Testis (tissue), 3 donors: ENCODE measurements around the gene CHST2. TPM values are rescaled to one million over a fixed set of nuclear protein-coding genes. Genes with fewer than 3 reads are reported as not detected.

ENCODE experiments used
- DNase-seq: peaks from one replicate; pipeline ENCODE4 v3.0.0-alpha.2; 2019
- H3K27ac ChIP-seq, 2 donors: fragments of 200-600 bp; sonication (generic); one replicate each; pipeline ENCODE4 v1.5.1; 2019
- H3K27me3 ChIP-seq: fragments of 200-600 bp; sonication (generic); one replicate; pipeline ENCODE4 v1.5.1; 2019
- H3K36me3 ChIP-seq: fragments of 200-600 bp; sonication (generic); one replicate; pipeline ENCODE4 v1.5.1; 2017; ENCODE audit warnings: low read depth; ENCODE audit errors: missing control alignments
- H3K4me1 ChIP-seq: fragments of 200-600 bp; sonication (generic); one replicate; pipeline ENCODE4 v1.5.1; 2019
- H3K4me3 ChIP-seq, 2 donors: fragments of 200-600 bp; sonication (generic); one replicate each; pipeline ENCODE4 v1.5.1; 2017 to 2019
- H3K9me3 ChIP-seq: fragments of 200-600 bp; sonication (generic); one replicate; pipeline ENCODE4 v1.5.1; 2017
- POLR2A ChIP-seq: fragments of 450-650 bp; IDR thresholded peaks from one replicate; pipeline ENCODE4 v1.6.1; 2017; ENCODE audit warnings: antibody characterized with exemption, mild to moderate bottlenecking, moderate library complexity
- WGBS, 2 donors: methylation state at CpG; one replicate each; pipeline ENCODE4 v1.1.5; 2018; 5-methylcytosine and 5-hydroxymethylcytosine counted together
- intact Hi-C: fragments of 100-400 bp; cut with DNase I; formaldehyde crosslinking; loops from one replicate; pipeline ENCODE4 v1.15.1; 2023; ENCODE audit warnings: low total_unique reads
- polyA plus RNA-seq: library from polyadenylated mRNA; stranded (reverse); fragments of 350-450 nt; fragmentation: Illumina TruSeq; extraction: RNeasy Lipid Tissue Mini Kit (QIAGEN cat#74804); gene quantifications from one replicate; pipeline ENCODE4 v1.2.3, GENCODE V29; 2014; ENCODE audit warnings: low read depth, low replicate concordance; ENCODE audit not compliant: insufficient read depth
- total RNA-seq, 2 donors: library from RNA; depleted of rRNA; stranded (reverse); fragments of >200 nt; gene quantifications; one replicate each; pipeline ENCODE4 v1.2.3, GENCODE V29; 2016
- TF ChIP-seq, protein P1 (sequence below), 3 experiments: fragments of 450-650 bp in 2 of 3; fragments of 200-600 bp in 1 of 3; sonication (generic) in 1 of 3; IDR thresholded peaks; one replicate each; pipeline ENCODE4 v1.5.1; 2016 to 2019; ENCODE audit warnings: antibody characterized with exemption in 3 of 3, mild to moderate bottlenecking in 2 of 3, moderate library complexity in 1 of 3

CHST2 gene
- total and polyA plus RNA-seq, 3 donors from 2014 or later, result 3.7 to 7.5 (median 6.8) TPM

DNA sequence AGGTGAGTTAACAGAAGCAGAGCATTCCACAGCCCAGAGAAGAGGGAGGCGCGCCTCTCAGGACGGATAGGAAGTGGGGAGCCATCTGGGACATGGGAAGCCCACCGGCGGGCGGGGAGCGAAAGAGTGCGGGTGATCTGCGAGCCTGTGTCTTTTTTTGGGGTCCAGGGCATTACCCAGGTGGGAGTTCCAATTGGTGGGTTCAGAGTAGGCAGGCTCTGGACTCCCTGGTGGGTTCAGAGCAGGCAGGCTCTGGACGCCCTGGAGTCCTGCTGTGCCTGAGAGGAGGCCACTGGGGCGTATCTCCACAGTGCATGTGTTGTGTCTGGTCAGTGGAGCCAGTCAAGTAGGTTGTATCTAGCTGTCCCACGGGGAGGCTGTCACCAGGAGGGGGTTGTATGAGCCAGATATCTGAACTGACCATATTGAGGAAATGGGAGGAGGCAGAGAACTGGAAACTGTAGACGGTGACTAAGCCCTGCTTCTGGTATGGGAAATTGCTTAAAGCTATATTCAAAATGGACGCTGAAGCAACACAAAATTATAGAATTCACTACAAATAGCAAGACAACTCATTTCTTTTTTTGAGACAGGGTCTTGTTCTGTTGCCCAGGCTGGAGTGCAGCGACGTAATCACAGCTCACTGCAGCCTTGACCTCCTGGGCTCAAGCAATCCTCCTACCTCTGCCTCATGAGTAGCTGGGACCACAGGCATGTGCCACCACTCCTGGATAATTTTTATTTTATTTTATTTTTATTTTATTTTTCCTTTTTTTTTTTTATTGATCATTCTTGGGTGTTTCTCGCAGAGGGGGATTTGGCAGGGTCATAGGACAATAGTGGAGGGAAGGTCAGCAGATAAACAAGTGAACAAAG is 34.5 kb upstream of the CHST2 start:
- Histone ChIP-seq H3K4me3 (no peak overlapping the region), H3K9me3 (no peaks in the 10 kb centered on the region), H3K36me3 (no peaks in the 10 kb centered on the region), H3K4me1 (no peaks in the 10 kb centered on the region), H3K27me3 (no peaks in the 10 kb centered on the region), H3K27ac (no peak overlapping the region)
- WGBS, 2 donors, result 72 to 74% methylated on average over 11 to 17 of the region's 17 CpGs
- intact Hi-C loops, result no loop called here
- DNase-seq, result no peak
- TF ChIP-seq, protein P1, sequence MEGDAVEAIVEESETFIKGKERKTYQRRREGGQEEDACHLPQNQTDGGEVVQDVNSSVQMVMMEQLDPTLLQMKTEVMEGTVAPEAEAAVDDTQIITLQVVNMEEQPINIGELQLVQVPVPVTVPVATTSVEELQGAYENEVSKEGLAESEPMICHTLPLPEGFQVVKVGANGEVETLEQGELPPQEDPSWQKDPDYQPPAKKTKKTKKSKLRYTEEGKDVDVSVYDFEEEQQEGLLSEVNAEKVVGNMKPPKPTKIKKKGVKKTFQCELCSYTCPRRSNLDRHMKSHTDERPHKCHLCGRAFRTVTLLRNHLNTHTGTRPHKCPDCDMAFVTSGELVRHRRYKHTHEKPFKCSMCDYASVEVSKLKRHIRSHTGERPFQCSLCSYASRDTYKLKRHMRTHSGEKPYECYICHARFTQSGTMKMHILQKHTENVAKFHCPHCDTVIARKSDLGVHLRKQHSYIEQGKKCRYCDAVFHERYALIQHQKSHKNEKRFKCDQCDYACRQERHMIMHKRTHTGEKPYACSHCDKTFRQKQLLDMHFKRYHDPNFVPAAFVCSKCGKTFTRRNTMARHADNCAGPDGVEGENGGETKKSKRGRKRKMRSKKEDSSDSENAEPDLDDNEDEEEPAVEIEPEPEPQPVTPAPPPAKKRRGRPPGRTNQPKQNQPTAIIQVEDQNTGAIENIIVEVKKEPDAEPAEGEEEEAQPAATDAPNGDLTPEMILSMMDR (IDR thresholded peaks at IDR 0.05), result no peak
- TF ChIP-seq POLR2A, result no peak

DNA sequence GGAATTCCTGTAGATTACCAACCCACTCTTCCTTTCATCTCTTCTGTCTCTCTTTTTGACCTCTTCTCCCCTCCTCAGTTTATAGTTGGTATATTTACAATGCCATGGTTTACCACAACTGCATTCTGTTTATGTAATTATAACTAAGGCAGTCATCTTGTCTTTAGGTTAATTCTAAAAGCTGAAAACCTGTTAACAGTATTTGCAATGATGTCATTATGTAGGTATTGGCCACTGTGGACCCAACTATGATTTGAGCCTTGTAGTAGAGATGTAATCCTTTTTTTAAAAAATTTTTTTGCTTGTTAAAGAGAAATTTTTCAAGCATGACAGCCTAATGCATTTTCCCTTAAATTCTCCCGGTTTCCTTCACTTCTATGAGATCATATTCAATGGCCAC is 30.7 kb upstream of the CHST2 start:
- Histone ChIP-seq H3K27ac (no peak overlapping the region), H3K4me3 (no peak overlapping the region), H3K27me3 (no peaks in the 10 kb centered on the region), H3K9me3 (no peaks in the 10 kb centered on the region), H3K4me1 (no peaks in the 10 kb centered on the region), H3K36me3 (no peaks in the 10 kb centered on the region)
- TF ChIP-seq POLR2A, result no peak
- TF ChIP-seq, protein P1 (IDR thresholded peaks at IDR 0.05), result no peak
- WGBS, 2 donors, result 79 to 93% methylated on average over 1 of the region's 1 CpG
- no peak for DNase-seq
- intact Hi-C loops, result no loop called here

- 96 to 99% methylated on average over 4 of the region's 4 CpGs for WGBS, 2 donors
These were observed 29.6 kb upstream of the CHST2 start for GRCh38 chr3:143089965-143090364.

GRCh38 chr3:143090486-143090885 is 29.1 kb upstream of the CHST2 start:
- no peaks in the 10 kb centered on the region for H3K27me3 ChIP-seq
- WGBS, 2 donors, result 52 to 69% methylated on average over 5 of the region's 5 CpGs
- DNase-seq, result no peak
- H3K4me1 ChIP-seq, result no peaks in the 10 kb centered on the region
- H3K9me3 ChIP-seq, result no peaks in the 10 kb centered on the region
- no peaks in the 10 kb centered on the region for H3K36me3 ChIP-seq
- H3K4me3 ChIP-seq, result no peak overlapping the region
- TF ChIP-seq, protein P1 (IDR thresholded peaks at IDR 0.05), result no peak
- TF ChIP-seq POLR2A, result no peak
- intact Hi-C loops, result no loop called here
- no peak overlapping the region for H3K27ac ChIP-seq

More at GRCh38 chr3:143089965-143090364, 29.6 kb upstream of the CHST2 start:
- H3K27ac ChIP-seq, result no peak overlapping the region
- no peaks in the 10 kb centered on the region for H3K4me1 ChIP-seq
- H3K9me3 ChIP-seq, result no peaks in the 10 kb centered on the region
- no peak for TF ChIP-seq POLR2A
- TF ChIP-seq, protein P1 (IDR thresholded peaks at IDR 0.05), result no peak
- intact Hi-C loops, result no loop called here
- H3K4me3 ChIP-seq, result no peak overlapping the region
- DNase-seq, result no peak
- no peaks in the 10 kb centered on the region for H3K36me3 ChIP-seq
- H3K27me3 ChIP-seq, result no peaks in the 10 kb centered on the region
